Esophagus muscularis mucosa (tissue), 3 donors: ENCODE results near the gene UBAP1.

ENCODE experiments used
- CTCF ChIP-seq, 3 experiments: fragments of 200-600 bp in 2 of 3; fragments of 450-650 bp in 1 of 3; sonication (generic) in 2 of 3; IDR thresholded peaks; one replicate each; pipeline ENCODE4 v1.5.1; 2017 to 2019; ENCODE audit warnings: antibody characterized with exemption in 3 of 3, mild to moderate bottlenecking in 2 of 3, moderate library complexity in 1 of 3
- POLR2A ChIP-seq: fragments of 450-650 bp; IDR thresholded peaks from one replicate; pipeline ENCODE4 v1.6.1; 2017; ENCODE audit warnings: antibody characterized with exemption, moderate library complexity, mild to moderate bottlenecking, low read depth

GRCh38 chr9:34169125-34169524, 9.7 kb upstream of the UBAP1 start:
- TF ChIP-seq POLR2A (no peak), CTCF (IDR thresholded peaks at IDR 0.05) (no peak)
